Measurements from ENCODE around the gene LHFPL6.

The LHFPL6 gene

DNA sequence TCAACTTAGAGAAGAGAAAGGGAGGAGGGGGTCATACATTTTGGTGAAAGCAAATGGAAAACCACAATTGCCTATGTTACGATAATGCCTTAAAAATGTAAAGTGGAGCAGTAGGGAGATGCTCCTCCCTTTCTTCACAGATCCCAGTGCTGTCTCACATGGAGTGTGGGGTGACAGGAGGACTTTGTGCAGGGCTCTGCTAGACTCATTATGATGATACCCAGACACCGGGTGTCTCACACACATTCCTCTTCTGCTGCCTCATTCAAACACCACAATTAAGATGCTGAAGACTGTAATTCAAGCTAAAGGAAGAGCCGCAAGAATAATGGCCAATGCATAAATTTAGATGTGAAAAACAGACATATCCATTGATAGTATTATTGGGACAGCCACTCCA is 150.6 kb downstream of the LHFPL6 start:
- TF ChIP-seq FOXP2 (optimal IDR thresholded peaks at IDR 0.05; ENCODE audit: borderline replicate concordance, extremely low read depth, extremely low read length, insufficient read depth) (no peak), SIN3A (IDR thresholded peaks at IDR 0.05; ENCODE audit: borderline replicate concordance, insufficient read depth, low read length) (no peak), POLR2AphosphoS5 (IDR thresholded peaks at IDR 0.05; ENCODE audit: low read depth, low read length) (no peak), TAF1 (IDR thresholded peaks at IDR 0.05; ENCODE audit: borderline replicate concordance, insufficient read depth, low read length) (no peak)
- TF ChIP-seq, protein P1, sequence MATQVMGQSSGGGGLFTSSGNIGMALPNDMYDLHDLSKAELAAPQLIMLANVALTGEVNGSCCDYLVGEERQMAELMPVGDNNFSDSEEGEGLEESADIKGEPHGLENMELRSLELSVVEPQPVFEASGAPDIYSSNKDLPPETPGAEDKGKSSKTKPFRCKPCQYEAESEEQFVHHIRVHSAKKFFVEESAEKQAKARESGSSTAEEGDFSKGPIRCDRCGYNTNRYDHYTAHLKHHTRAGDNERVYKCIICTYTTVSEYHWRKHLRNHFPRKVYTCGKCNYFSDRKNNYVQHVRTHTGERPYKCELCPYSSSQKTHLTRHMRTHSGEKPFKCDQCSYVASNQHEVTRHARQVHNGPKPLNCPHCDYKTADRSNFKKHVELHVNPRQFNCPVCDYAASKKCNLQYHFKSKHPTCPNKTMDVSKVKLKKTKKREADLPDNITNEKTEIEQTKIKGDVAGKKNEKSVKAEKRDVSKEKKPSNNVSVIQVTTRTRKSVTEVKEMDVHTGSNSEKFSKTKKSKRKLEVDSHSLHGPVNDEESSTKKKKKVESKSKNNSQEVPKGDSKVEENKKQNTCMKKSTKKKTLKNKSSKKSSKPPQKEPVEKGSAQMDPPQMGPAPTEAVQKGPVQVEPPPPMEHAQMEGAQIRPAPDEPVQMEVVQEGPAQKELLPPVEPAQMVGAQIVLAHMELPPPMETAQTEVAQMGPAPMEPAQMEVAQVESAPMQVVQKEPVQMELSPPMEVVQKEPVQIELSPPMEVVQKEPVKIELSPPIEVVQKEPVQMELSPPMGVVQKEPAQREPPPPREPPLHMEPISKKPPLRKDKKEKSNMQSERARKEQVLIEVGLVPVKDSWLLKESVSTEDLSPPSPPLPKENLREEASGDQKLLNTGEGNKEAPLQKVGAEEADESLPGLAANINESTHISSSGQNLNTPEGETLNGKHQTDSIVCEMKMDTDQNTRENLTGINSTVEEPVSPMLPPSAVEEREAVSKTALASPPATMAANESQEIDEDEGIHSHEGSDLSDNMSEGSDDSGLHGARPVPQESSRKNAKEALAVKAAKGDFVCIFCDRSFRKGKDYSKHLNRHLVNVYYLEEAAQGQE (IDR thresholded peaks at IDR 0.05; ENCODE audit: insufficient read depth in 1 of 2, low read depth in 2 of 2, low read length in 2 of 2) = no peak

DNA sequence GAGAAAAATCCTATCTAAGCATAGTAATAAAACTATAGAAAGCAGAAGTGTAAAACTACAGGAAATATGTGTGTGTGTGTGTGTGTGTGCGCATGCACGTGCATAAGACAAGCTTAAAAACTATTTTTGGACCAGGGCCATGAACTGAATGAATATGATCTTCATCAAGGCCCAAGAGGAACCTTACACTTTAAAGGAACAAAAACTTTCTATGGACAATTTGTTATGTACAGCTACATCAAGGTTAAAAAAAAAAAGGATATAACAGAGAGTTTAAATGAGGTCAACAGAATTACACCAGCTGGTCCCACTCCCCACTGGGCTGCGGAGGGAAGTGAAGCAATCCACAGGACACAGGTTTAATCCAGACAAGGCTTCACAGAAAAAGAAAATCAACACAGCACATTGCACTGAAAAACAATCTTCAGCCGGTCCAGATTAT is 151.1 kb downstream of the LHFPL6 start:
- no peak for TF ChIP-seq SIN3A (IDR thresholded peaks at IDR 0.05; ENCODE audit: borderline replicate concordance, insufficient read depth, low read length)
- no peak for TF ChIP-seq FOXP2 (optimal IDR thresholded peaks at IDR 0.05; ENCODE audit: borderline replicate concordance, extremely low read depth, extremely low read length, insufficient read depth)
- TF ChIP-seq TAF1 (IDR thresholded peaks at IDR 0.05; ENCODE audit: borderline replicate concordance, insufficient read depth, low read length) = no peak
- TF ChIP-seq POLR2AphosphoS5 (IDR thresholded peaks at IDR 0.05; ENCODE audit: low read depth, low read length) = no peak
- TF ChIP-seq, protein P1 (IDR thresholded peaks at IDR 0.05; ENCODE audit: insufficient read depth in 1 of 2, low read depth in 2 of 2, low read length in 2 of 2) = no peak

DNA sequence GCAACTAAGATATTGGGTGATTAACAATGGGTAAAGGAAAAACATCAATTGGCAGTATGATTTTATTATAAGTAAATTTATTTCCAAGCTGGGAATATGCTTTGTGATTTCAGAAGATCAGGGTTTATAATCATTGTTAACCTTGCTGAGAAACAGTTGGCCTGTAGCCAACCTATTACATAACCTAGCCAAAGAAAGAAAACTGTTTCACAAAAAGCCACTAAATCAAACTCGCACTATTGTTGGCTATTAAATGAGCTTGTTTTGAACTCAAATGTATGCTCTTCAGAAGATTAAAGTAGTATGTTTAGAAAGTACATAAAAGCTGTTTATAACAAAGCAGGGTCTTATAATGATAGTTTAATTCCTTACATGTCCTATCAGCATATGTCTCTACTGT is 151.7 kb downstream of the LHFPL6 start:
- TF ChIP-seq FOXP2 (optimal IDR thresholded peaks at IDR 0.05; ENCODE audit: borderline replicate concordance, extremely low read depth, extremely low read length, insufficient read depth) = no peak
- TF ChIP-seq SIN3A (IDR thresholded peaks at IDR 0.05; ENCODE audit: borderline replicate concordance, insufficient read depth, low read length) = no peak
- TF ChIP-seq, protein P1 (IDR thresholded peaks at IDR 0.05; ENCODE audit: insufficient read depth in 1 of 2, low read depth in 2 of 2, low read length in 2 of 2) = no peak
- TF ChIP-seq POLR2AphosphoS5 (IDR thresholded peaks at IDR 0.05; ENCODE audit: low read depth, low read length) = no peak

DNA sequence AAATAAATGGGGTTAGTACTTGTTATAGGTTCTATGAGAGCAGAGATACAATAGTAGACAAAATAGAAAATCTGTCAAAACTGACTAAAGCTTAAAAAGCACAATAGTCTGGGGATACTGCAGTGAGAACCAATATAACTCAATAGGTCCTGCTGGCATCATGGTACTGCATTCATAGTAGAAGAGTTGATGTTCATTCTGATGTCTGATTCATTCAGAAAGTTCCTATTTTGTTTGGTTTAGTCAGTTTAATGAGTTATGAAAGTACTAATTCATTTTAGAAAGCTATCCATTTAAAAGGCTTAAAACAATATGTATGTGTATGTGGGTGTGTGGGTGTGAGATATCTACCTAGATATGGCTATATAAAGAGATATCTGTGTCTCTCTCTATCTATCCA is 152.8 kb downstream of the LHFPL6 start:
- TF ChIP-seq TAF1 (IDR thresholded peaks at IDR 0.05; ENCODE audit: borderline replicate concordance, insufficient read depth, low read length) (no peak), POLR2AphosphoS5 (IDR thresholded peaks at IDR 0.05; ENCODE audit: low read depth, low read length) (no peak), SIN3A (IDR thresholded peaks at IDR 0.05; ENCODE audit: borderline replicate concordance, insufficient read depth, low read length) (no peak), FOXP2 (optimal IDR thresholded peaks at IDR 0.05; ENCODE audit: borderline replicate concordance, extremely low read depth, extremely low read length, insufficient read depth) (no peak)
- TF ChIP-seq, protein P1 (IDR thresholded peaks at IDR 0.05; ENCODE audit: insufficient read depth in 1 of 2, low read depth in 2 of 2, low read length in 2 of 2) = no peak

DNA sequence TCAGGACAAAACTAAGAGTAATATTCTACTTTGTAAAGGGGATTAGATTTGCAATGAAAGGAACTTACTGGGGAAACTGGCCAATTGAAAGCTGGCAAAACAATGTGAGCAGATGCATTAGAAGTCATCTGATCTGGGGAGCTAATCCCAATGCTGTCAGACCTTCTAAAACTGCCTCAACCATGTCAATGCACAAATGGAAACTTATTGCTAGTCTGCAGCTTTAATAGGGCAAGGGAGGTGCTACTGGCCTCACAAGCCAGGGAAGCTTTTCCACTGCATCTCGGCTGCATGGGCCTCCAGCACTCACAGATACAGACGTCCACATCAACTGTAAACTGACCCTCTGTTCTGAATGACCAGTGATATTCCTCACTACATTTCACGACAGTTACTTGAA is 154.2 kb downstream of the LHFPL6 start:
- TF ChIP-seq, protein P1 (IDR thresholded peaks at IDR 0.05; ENCODE audit: insufficient read depth in 1 of 2, low read depth in 2 of 2, low read length in 2 of 2) = no peak
- TF ChIP-seq FOXP2 (optimal IDR thresholded peaks at IDR 0.05; ENCODE audit: borderline replicate concordance, extremely low read depth, extremely low read length, insufficient read depth) (no peak), POLR2AphosphoS5 (IDR thresholded peaks at IDR 0.05; ENCODE audit: low read depth, low read length) (no peak), SIN3A (IDR thresholded peaks at IDR 0.05; ENCODE audit: borderline replicate concordance, insufficient read depth, low read length) (no peak), TAF1 (IDR thresholded peaks at IDR 0.05; ENCODE audit: borderline replicate concordance, insufficient read depth, low read length) (no peak)
